ENCODE results near the gene MRPL44. TPM values are rescaled to one million over a fixed set of nuclear protein-coding genes. Genes with fewer than 3 reads are reported as not detected.
"Not testable (repeated sequence)": the region's sequence is repeated elsewhere in the genome, so short reads cannot be mapped to it uniquely, and the experiment has no call there.

Gene MRPL44
- polyA plus RNA-seq, 1 experiment: 24.3 TPM

DNA sequence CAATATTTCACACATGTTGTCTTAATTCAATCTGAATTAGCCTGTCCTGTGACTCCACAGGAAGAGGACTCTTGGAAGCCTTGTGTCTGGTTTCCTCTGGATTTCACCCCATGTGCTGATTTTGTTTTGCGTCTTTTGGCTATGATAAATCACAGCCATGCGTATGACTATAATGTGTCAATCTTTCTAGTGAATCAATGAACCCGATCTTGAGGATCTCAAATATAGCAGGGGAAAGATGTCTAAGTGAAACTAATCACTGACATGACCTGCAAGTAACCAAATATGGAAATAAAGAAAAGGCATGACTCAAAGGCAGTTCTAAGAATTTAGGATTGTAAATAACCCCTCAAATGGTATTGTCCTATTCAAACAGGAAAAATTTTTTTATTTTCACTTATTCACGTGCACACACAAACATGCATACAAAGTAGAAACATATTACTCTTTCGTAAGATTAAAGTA is 20.4 kb upstream of the MRPL44 start:
- H3K9me3 ChIP-seq (ENCODE audit: control insufficient read depth, insufficient read depth, low read length): no peaks in the 10 kb centered on the region
- ChIA-PET CTCF (no interaction called here), POLR2A (no interaction called here)
- no peak overlapping the region for H3K27ac ChIP-seq (ENCODE audit: low read depth, low read length)
- H3K4me3 ChIP-seq (ENCODE audit: low read depth, low read length): no peak overlapping the region
- H3K27me3 ChIP-seq (ENCODE audit: control insufficient read depth, insufficient read depth, low read length): no peaks in the 10 kb centered on the region
- TF ChIP-seq, protein P1, sequence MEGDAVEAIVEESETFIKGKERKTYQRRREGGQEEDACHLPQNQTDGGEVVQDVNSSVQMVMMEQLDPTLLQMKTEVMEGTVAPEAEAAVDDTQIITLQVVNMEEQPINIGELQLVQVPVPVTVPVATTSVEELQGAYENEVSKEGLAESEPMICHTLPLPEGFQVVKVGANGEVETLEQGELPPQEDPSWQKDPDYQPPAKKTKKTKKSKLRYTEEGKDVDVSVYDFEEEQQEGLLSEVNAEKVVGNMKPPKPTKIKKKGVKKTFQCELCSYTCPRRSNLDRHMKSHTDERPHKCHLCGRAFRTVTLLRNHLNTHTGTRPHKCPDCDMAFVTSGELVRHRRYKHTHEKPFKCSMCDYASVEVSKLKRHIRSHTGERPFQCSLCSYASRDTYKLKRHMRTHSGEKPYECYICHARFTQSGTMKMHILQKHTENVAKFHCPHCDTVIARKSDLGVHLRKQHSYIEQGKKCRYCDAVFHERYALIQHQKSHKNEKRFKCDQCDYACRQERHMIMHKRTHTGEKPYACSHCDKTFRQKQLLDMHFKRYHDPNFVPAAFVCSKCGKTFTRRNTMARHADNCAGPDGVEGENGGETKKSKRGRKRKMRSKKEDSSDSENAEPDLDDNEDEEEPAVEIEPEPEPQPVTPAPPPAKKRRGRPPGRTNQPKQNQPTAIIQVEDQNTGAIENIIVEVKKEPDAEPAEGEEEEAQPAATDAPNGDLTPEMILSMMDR (IDR thresholded peaks at IDR 0.05; ENCODE audit: low read depth, low read length): no peak
- no peak for DNase-seq (ENCODE audit: low read depth, low spot score)

DNA sequence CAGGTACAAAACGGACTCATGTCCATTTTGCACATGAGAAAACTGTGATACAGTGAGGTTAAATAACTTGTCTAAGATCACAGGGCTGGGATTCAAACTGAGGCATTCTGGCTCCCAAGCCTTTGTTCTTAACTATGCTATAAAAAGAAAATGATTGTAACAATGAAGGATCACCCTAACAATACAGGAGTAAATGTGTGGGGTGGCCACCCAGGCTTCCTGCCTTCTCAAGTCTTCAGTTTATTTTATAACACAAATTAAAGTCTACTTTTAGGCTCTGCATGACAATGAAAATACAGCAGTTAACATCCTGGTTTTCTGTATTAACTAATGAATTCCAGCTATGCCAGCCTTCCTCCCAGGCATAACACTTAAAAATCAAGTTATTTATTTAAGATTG is 19.7 kb upstream of the MRPL44 start:
- ChIA-PET CTCF (no interaction called here), POLR2A (no interaction called here)
- DNase-seq (ENCODE audit: low read depth, low spot score): no peak
- Histone ChIP-seq H3K9me3 (ENCODE audit: control insufficient read depth, insufficient read depth, low read length) (no peaks in the 10 kb centered on the region), H3K27ac (ENCODE audit: low read depth, low read length) (no peak overlapping the region), H3K27me3 (ENCODE audit: control insufficient read depth, insufficient read depth, low read length) (no peaks in the 10 kb centered on the region), H3K4me3 (ENCODE audit: low read depth, low read length) (no peak overlapping the region)
- TF ChIP-seq, protein P1 (IDR thresholded peaks at IDR 0.05; ENCODE audit: low read depth, low read length): no peak

DNA sequence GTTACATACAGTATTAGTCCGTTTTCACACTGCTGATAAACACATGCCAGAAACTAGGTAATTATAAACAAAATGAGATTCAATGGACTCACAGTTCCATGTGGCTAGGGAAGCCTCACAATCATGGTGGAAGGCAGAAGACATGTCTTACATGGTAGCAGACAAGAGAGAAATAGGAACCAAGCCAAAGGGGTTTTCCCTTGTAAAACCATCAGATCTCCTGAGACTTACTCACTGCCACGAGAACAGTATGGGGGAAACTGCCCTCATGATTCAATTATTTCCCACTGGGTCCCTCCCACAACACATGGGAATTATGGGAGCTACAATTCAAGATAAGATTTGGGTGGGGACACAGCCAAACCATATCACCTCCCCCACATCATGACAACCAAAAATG is 17.8 kb upstream of the MRPL44 start:
- POLR2A ChIA-PET; H3K4me3 ChIP-seq (ENCODE audit: low read depth, low read length); CTCF ChIA-PET; H3K27me3 ChIP-seq (ENCODE audit: control insufficient read depth, insufficient read depth, low read length); H3K27ac ChIP-seq (ENCODE audit: low read depth, low read length); H3K9me3 ChIP-seq (ENCODE audit: control insufficient read depth, insufficient read depth, low read length); DNase-seq (ENCODE audit: low read depth, low spot score): not testable (repeated sequence)

DNA sequence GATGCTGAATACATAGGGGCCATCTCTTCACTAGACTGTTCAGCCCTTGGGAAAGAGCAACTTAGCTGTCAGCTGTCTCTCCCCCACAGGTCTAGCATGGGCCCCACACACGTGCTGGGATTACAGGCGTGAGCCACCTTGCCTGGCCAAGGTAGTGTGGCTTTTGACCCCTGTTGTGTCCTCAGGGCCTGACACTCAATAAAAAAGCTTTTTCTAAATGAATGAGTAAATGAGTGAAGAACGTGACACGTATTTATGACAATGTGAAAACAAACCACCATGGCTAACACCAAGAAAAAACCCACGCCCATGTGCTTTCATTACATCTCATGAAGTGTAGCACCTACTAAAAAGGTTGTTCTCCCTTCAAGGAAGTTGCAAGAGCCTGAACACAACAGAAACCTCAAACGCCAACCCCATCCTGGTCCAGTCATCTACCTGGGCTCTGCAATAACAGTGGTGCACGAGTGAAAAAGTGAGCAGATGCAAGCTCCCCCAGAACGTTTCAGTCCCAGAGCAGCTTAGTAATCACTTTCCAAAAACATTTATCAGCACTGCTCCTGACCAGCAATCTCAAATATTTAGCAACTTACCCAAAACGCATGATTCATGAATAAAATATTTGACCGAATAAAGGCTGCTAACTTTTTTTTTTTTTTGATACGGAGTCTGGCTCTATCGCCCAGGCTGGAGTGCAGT is 15.5 kb upstream of the MRPL44 start:
- Histone ChIP-seq H3K27me3 (ENCODE audit: control insufficient read depth, insufficient read depth, low read length) (no peaks in the 10 kb centered on the region), H3K9me3 (ENCODE audit: control insufficient read depth, insufficient read depth, low read length) (no peaks in the 10 kb centered on the region; the same call in 1 of the 2 replicates), H3K27ac (ENCODE audit: low read depth, low read length) (peak overlapping the region; percentile 47), H3K4me3 (ENCODE audit: low read depth, low read length) (no peak overlapping the region; the same call in 1 of the 2 replicates)
- TF ChIP-seq, protein P1 (IDR thresholded peaks at IDR 0.05; ENCODE audit: low read depth, low read length): no peak
- ChIA-PET CTCF (interaction anchor here (0.7 kb wide), 2 partner anchors 443 to 1005 kb away, joined by 4 read pairs; no protein-coding TSS in a partner anchor), POLR2A (interaction anchor here (0.7 to 1.0 kb wide), 4 partner anchors 11 to 604 kb away, joined by 3 to 5 read pairs (median 4); no protein-coding TSS in a partner anchor)
- DNase-seq (ENCODE audit: low read depth, low spot score): no peak

DNA sequence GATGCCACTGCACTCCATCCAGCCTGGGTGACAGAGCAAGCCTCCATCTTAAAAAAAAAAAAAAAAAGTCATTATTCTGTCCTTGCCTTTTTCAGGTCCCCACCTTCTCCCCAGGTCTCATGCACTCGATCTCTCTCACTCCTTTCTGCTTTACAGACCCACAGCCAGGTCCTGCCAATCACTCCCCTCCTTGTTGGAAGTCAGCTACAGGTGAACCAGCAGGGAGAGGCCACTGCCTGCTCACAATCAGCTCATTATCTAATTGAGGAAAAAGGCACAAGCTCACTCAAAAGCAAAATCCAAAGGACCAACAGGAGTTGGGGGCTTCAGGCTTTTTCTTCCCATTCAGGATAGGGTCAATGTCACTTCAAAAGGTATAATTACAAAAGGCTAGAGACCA is 14.1 kb upstream of the MRPL44 start:
- TF ChIP-seq, protein P1 (IDR thresholded peaks at IDR 0.05; ENCODE audit: low read depth, low read length): no peak
- DNase-seq (ENCODE audit: low read depth, low spot score): no peak
- Histone ChIP-seq H3K4me3 (ENCODE audit: low read depth, low read length) (peak overlapping the region; percentile 91), H3K27me3 (ENCODE audit: control insufficient read depth, insufficient read depth, low read length) (no peaks in the 10 kb centered on the region), H3K9me3 (ENCODE audit: control insufficient read depth, insufficient read depth, low read length) (no peaks in the 10 kb centered on the region; the same call in 1 of the 2 replicates), H3K27ac (ENCODE audit: low read depth, low read length) (no peak overlapping the region)
- POLR2A ChIA-PET: interaction anchor here (1.2 kb wide), 1 partner anchor 11 kb away, joined by 11 read pairs; no protein-coding TSS in a partner anchor
- CTCF ChIA-PET: interaction anchor here (0.5 kb wide), 1 partner anchor 373 kb away, joined by 3 read pairs; no protein-coding TSS in a partner anchor

Data from AG04450 (cell line).